Hepatocyte (in vitro differentiated cells): Measurements from ENCODE around the gene ATP2B1.

ENCODE experiments used
- CTCF ChIP-seq: fragments of 200-600 bp; sonication (generic); IDR thresholded peaks from 2 replicates; pipeline ENCODE4 v1.5.1; 2016; ENCODE audit warnings: antibody characterized with exemption, mild to moderate bottlenecking; ENCODE audit not compliant: poor library complexity
- EZH2 ChIP-seq: fragments of 200-600 bp; sonication (generic); IDR thresholded peaks from 2 replicates; pipeline ENCODE4 v1.6.1; 2016; ENCODE audit warnings: antibody characterized with exemption, mild to moderate bottlenecking, borderline replicate concordance

- TF ChIP-seq CTCF, result no peak
- TF ChIP-seq EZH2, result no peak
These were observed 32.3 kb upstream of the ATP2B1 start for GRCh38 chr12:89740943-89741342.
